PC-9 (cell line): Measurements from ENCODE around the gene ATP13A3. TPM values are rescaled to one million over a fixed set of nuclear protein-coding genes. Genes with fewer than 3 reads are reported as not detected.

ENCODE experiments used
- BruUV-seq: library from RNA; stranded (reverse); fragments of 400-500 nt; replicated peaks from 2 replicates; lab custom pipeline; 2021; lab: Mats Ljungman, UMichigan
- CTCF ChIA-PET: fragments of 300-600 bp; sonication (Branson Sonifier 250); formaldehyde crosslinking; loops from one replicate; lab custom pipeline; 2022; ENCODE audit warnings: antibody characterized with exemption; lab: Charles Lee
- POLR2A ChIA-PET: fragments of 300-600 bp; sonication (Branson Sonifier 250); formaldehyde crosslinking; loops from one replicate; lab custom pipeline; 2022; ENCODE audit warnings: antibody characterized with exemption; ENCODE audit not compliant: unreplicated experiment; lab: Charles Lee
- DNase-seq, 2 experiments: peaks; one replicate each; pipeline versions ENCODE4 v3.0.0 to v3.0.0-alpha.2; 2015 to 2022; ENCODE audit warnings: mixed read lengths in 1 of 2
- H2AFZ ChIP-seq: fragments of 200-600 bp; sonication (generic); 2 replicates; pipeline ENCODE4 v1.8.1; 2017; ENCODE audit warnings: antibody characterized with exemption
- H3F3A ChIP-seq: fragments of 200-600 bp; sonication (generic); 2 replicates; pipeline ENCODE4 v1.8.1; 2017; ENCODE audit warnings: antibody characterized with exemption, mild to moderate bottlenecking, low read depth; ENCODE audit not compliant: insufficient read depth
- H3K27ac ChIP-seq: fragments of 200-600 bp; sonication (generic); 2 replicates; pipeline ENCODE4 v1.6.1; 2016; ENCODE audit warnings: mixed run types
- H3K27me3 ChIP-seq: fragments of 200-600 bp; sonication (generic); 2 replicates; pipeline ENCODE4 v1.6.1; 2016; ENCODE audit warnings: low read depth, mixed run types; ENCODE audit not compliant: insufficient read depth
- H3K36me3 ChIP-seq: fragments of 200-600 bp; sonication (generic); 2 replicates; pipeline ENCODE4 v1.6.1; 2016; ENCODE audit warnings: low read depth, mixed run types
- H3K4me1 ChIP-seq: fragments of 200-600 bp; sonication (generic); replicated peaks from 2 replicates; pipeline ENCODE4 v1.6.1; 2016; ENCODE audit warnings: mixed run types; ENCODE audit not compliant: insufficient read depth
- H3K4me2 ChIP-seq: fragments of 200-600 bp; sonication (generic); 2 replicates; pipeline ENCODE4 v1.6.1; 2017; ENCODE audit warnings: mixed run types
- H3K4me3 ChIP-seq: fragments of 200-600 bp; sonication (generic); 2 replicates; pipeline ENCODE4 v1.6.1; 2016; ENCODE audit warnings: mixed run types
- H3K79me2 ChIP-seq: fragments of 200-600 bp; sonication (generic); 2 replicates; pipeline ENCODE4 v1.6.1; 2017; ENCODE audit warnings: low read depth, mixed run types
- H3K9me2 ChIP-seq: fragments of 200-600 bp; sonication (generic); 2 replicates; pipeline ENCODE4 v1.8.1; 2017; ENCODE audit warnings: mild to moderate bottlenecking; ENCODE audit not compliant: insufficient read depth
- H3K9me3 ChIP-seq: fragments of 200-600 bp; sonication (generic); 2 replicates; pipeline ENCODE4 v1.8.1; 2016; ENCODE audit warnings: low read depth; ENCODE audit not compliant: insufficient read depth
- H4K20me1 ChIP-seq: fragments of 200-600 bp; sonication (generic); 2 replicates; pipeline ENCODE4 v1.8.1; 2017; ENCODE audit not compliant: insufficient read depth
- EZH2 ChIP-seq: fragments of 200-600 bp; sonication (generic); IDR thresholded peaks from 2 replicates; pipeline ENCODE4 v1.8.0; 2017; ENCODE audit warnings: antibody characterized with exemption, low read depth
- intact Hi-C: fragments of 100-400 bp; cut with micrococcal nuclease; formaldehyde crosslinking; loops from one replicate; pipeline ENCODE4 v1.10.0; 2022; ENCODE audit not compliant: unreplicated experiment
- total RNA-seq: library from RNA; stranded (reverse); gene quantifications from 2 replicates; pipeline ENCODE4 v1.2.3, GENCODE V29; 2021
- TF ChIP-seq, protein P1 (sequence below): fragments of 200-600 bp; sonication (generic); conservative IDR thresholded peaks from 2 replicates; pipeline ENCODE4 v1.6.1; 2017; ENCODE audit warnings: mixed run types, antibody characterized with exemption, mild to moderate bottlenecking, moderate library complexity

The ATP13A3 gene
- total RNA-seq, 1 experiment from 2014 or later: 242 TPM

DNA sequence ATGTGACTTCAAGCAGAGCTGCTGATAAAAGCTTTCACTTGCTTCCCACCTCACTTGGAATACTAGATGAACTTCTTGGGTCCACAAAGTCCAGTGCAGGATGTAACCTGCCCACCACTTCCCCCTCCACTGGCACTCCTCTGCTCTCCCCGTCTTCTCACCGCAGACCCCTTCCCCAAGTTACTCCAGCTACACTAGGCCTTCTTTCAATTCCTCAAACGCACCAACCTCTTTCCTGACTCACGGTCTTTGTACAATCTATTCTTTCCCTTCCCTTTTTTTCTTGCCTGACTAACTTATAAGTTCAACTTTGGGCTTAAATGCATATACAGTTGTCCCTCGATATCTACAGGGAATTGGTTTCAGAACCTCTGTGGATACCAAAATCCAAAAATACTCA, 5.2 kb upstream of the ATP13A3 start:
- peaks cover 65% of the 10 kb centered on the region for H3F3A ChIP-seq
- no peak overlapping the region for H3K4me2 ChIP-seq
- CTCF ChIA-PET: no interaction called here
- no peak for DNase-seq
- H3K9me2 ChIP-seq: no peaks in the 10 kb centered on the region
- intact Hi-C loops: no loop called here
- H3K4me1 ChIP-seq: peaks cover 76% of the 10 kb centered on the region
- H3K9me3 ChIP-seq: no peaks in the 10 kb centered on the region
- no TSS peak for BruUV-seq
- no peak overlapping the region for H3K4me3 ChIP-seq
- no peaks in the 10 kb centered on the region for H4K20me1 ChIP-seq
- H3K79me2 ChIP-seq: peaks cover 11% of the 10 kb centered on the region; the same call in 1 of the 2 replicates
- TF ChIP-seq, protein P1, sequence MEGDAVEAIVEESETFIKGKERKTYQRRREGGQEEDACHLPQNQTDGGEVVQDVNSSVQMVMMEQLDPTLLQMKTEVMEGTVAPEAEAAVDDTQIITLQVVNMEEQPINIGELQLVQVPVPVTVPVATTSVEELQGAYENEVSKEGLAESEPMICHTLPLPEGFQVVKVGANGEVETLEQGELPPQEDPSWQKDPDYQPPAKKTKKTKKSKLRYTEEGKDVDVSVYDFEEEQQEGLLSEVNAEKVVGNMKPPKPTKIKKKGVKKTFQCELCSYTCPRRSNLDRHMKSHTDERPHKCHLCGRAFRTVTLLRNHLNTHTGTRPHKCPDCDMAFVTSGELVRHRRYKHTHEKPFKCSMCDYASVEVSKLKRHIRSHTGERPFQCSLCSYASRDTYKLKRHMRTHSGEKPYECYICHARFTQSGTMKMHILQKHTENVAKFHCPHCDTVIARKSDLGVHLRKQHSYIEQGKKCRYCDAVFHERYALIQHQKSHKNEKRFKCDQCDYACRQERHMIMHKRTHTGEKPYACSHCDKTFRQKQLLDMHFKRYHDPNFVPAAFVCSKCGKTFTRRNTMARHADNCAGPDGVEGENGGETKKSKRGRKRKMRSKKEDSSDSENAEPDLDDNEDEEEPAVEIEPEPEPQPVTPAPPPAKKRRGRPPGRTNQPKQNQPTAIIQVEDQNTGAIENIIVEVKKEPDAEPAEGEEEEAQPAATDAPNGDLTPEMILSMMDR: no peak
- no peak for TF ChIP-seq EZH2
- H2AFZ ChIP-seq: no peak overlapping the region
- no peak overlapping the region for H3K27ac ChIP-seq
- H3K36me3 ChIP-seq: no peaks in the 10 kb centered on the region
- POLR2A ChIA-PET: interaction anchor here (0.6 kb wide), 1 partner anchor 1609 kb away, joined by 3 read pairs; no protein-coding TSS in a partner anchor
- H3K27me3 ChIP-seq: no peaks in the 10 kb centered on the region

DNA sequence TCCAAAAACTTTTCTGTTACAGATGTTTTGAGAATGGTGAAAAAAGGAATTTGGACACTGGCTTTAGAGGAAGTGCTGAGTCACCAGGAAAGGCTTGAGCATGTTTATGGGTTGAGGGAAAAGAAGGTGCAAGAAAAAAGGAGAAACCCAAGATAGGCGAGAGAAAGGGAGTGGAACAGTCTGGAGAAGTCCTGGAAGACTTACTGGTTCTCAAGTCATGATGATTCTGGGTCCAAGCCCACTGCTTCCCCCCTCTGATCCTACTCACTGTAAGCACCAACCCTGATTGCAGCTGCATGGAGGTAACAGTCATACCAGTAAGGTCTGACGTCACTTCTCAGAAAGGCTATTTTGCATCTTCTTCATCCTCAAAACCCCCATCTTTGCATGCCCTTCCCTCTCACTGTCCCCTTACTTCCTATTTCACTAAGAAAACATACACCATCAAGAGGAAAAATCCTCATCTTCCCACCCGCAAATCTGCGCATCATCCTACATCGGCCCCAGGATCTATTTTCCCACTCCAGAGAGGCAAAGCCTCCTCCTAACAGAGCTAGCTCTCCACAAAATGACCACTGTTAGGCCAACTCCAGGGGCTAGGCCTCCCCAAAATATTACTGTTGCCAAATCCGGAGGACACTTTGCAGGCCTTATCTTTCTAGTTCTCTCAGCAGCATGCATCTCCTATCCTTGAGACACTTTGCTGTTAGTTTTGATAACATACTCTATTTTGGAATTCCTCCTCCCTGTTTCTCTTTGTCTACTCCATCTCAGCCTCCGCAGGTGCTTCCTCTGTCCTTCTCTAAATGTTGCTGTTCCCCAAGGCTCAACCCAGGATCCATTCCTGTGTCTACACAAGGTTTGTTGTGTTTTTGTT, 3.2 kb upstream of the ATP13A3 start:
- no peaks in the 10 kb centered on the region for H3K9me3 ChIP-seq
- no peak overlapping the region for H3K4me3 ChIP-seq
- ChIA-PET CTCF (interaction anchor here (0.6 to 0.8 kb wide), 3 partner anchors 15 to 144 kb away, joined by 4 to 11 read pairs (median 4); partner anchors contain the start of gene TMEM44), POLR2A (interaction anchor here (0.5 kb wide), 1 partner anchor 33 kb away, joined by 4 read pairs; no protein-coding TSS in a partner anchor)
- no peak overlapping the region for H2AFZ ChIP-seq
- no peak for DNase-seq
- intact Hi-C loops: loop anchor here (5.0 kb wide), 1 partner anchor 353 kb away; the partner anchor contains the start of gene HES1
- H3K27me3 ChIP-seq: no peaks in the 10 kb centered on the region
- TF ChIP-seq, protein P1: no peak
- TF ChIP-seq EZH2: no peak
- peak overlapping the region; percentile 96 for H3K27ac ChIP-seq
- H3F3A ChIP-seq: peaks cover 70% of the 10 kb centered on the region
- no TSS peak for BruUV-seq
- no peaks in the 10 kb centered on the region; the same call in 1 of the 2 replicates for H4K20me1 ChIP-seq
- no peaks in the 10 kb centered on the region for H3K9me2 ChIP-seq
- no peaks in the 10 kb centered on the region for H3K36me3 ChIP-seq
- H3K4me1 ChIP-seq: peaks cover 62% of the 10 kb centered on the region
- H3K79me2 ChIP-seq: peaks cover 24% of the 10 kb centered on the region
- H3K4me2 ChIP-seq: peak overlapping the region; percentile 72

DNA sequence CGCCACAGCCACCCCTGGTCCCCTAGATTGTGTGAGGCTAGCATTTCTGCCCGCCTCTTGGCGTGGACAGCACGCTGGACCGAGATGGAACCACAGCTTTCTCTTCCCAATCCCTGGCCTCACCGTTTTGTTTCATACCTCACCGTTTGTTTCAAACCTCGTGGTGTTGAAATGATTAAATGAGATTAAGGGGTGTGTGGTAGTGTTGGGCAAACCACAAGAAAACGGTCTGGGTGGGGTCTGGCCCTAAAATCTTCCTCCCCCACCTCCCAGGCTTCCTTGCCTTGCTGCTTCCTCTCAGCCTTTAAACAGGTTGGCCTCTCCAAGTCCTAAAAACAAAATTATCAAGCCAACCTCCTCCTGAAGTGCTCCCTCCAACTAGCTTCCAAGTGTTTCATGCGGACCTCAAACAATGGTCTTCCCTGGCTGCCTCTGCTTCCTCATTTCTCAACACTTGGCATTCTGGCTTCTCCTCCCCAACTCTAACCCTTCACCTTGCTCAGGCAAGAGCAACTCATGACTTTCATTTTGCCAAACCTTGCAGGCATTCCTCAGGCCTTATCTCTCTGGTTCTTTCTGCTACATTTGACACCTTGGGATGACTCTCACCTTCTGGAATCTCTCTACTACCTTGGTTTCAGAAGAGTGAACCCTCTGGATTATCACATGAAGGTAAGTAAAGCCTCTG, 1.4 kb upstream of the ATP13A3 start:
- Histone ChIP-seq H3K4me1 (peaks cover 62% of the 10 kb centered on the region), H3K9me3 (no peaks in the 10 kb centered on the region), H3F3A (peaks cover 53% of the 10 kb centered on the region), H2AFZ (peak overlapping the region; percentile 7; the same call in 1 of the 2 replicates), H4K20me1 (peaks cover 6% of the 10 kb centered on the region), H3K27me3 (no peaks in the 10 kb centered on the region), H3K4me3 (peak overlapping the region; percentile 58), H3K9me2 (no peaks in the 10 kb centered on the region), H3K27ac (peak overlapping the region; percentile 96), H3K4me2 (peak overlapping the region; percentile 72), H3K36me3 (peaks cover 10% of the 10 kb centered on the region), H3K79me2 (peaks cover 42% of the 10 kb centered on the region)
- intact Hi-C loops: loop anchor here (1.0 to 5.0 kb wide), 8 partner anchors 24 to 351 kb away; partner anchors contain the start of gene HES1
- POLR2A ChIA-PET: interaction anchor here (0.6 to 1.0 kb wide), 8 partner anchors 9 to 706 kb away, joined by 3 to 7 read pairs (median 4); no protein-coding TSS in a partner anchor
- BruUV-seq: no TSS peak
- TF ChIP-seq, protein P1: no peak
- TF ChIP-seq EZH2: no peak
- CTCF ChIA-PET: interaction anchor here (1.0 kb wide), 1 partner anchor 106 kb away, joined by 3 read pairs; no protein-coding TSS in a partner anchor
- DNase-seq: peak; percentile 83 to 100
